HepG2 (cell line): ENCODE data around the gene TRIM61. TPM values are rescaled to one million over a fixed set of nuclear protein-coding genes. Genes with fewer than 3 reads are reported as not detected.

Source experiments
- ATM ChIP-seq: fragments of 450-650 bp; IDR thresholded peaks from 2 replicates; pipeline ENCODE4 v1.7.1; 2017; ENCODE audit warnings: mild to moderate bottlenecking, borderline replicate concordance
- MZF1 ChIP-seq: sonication (generic); formaldehyde crosslinking; IDR thresholded peaks from 2 replicates; pipeline ENCODE4 v1.8.1; 2023; ENCODE audit warnings: mild to moderate bottlenecking, missing genetic modification reagents, borderline replicate concordance
- NCOA5 ChIP-seq: sonication (generic); formaldehyde crosslinking; IDR thresholded peaks from 2 replicates; pipeline ENCODE4 v1.4.0; 2020; ENCODE audit warnings: missing genetic modification reagents
- SIN3A ChIP-seq: IDR thresholded peaks from 2 replicates; pipeline ENCODE4 v1.6.1; 2011; ENCODE audit warnings: low read depth, mild to moderate bottlenecking, control low read depth, low read length, borderline replicate concordance
- ZBTB21 ChIP-seq: sonication (generic); formaldehyde crosslinking; IDR thresholded peaks from 2 replicates; pipeline ENCODE4 v1.4.0; 2020; ENCODE audit warnings: missing genetic modification reagents
- ZFP90 ChIP-seq: sonication (generic); formaldehyde crosslinking; IDR thresholded peaks from 2 replicates; pipeline ENCODE4 v1.8.0; 2022; ENCODE audit warnings: missing genetic modification reagents, mild to moderate bottlenecking, inconsistent platforms, borderline replicate concordance
- ZNF430 ChIP-seq: sonication (generic); formaldehyde crosslinking; IDR thresholded peaks from 2 replicates; pipeline ENCODE4 v1.9.0; 2021; ENCODE audit warnings: mild to moderate bottlenecking, missing genetic modification reagents
- polyA plus RNA-seq, 8 experiments: library from polyadenylated mRNA; depleted of rRNA in 3 of 8; stranded (reverse) in 7 of 8; unstranded in 1 of 8; fragments of >200 nt; fragmentation: Illumina TruSeq in 4 of 8; extraction: Trizol in 4 of 8; gene quantifications; 2 replicates each; pipeline versions ENCODE4 v1.2.1 to v1.2.3, GENCODE V29; 2011 to 2016; ENCODE audit warnings: low read depth in 4 of 8, missing spikeins in 1 of 8, mixed read lengths in 1 of 8; ENCODE audit not compliant: insufficient read depth in 1 of 8
- small RNA-seq, 3 experiments: library from RNA; depleted of rRNA; stranded (forward); fragments of <200 nt; gene quantifications; one replicate each; pipeline ENCODE3, GENCODE V24; 2012; ENCODE audit warnings: low read depth in 2 of 3, low replicate concordance in 1 of 3; ENCODE audit not compliant: insufficient read length in 3 of 3, insufficient read depth in 2 of 3
- total RNA-seq, 5 experiments: library from RNA; depleted of rRNA; stranded (reverse); fragments of >200 nt; fragmentation: Illumina TruSeq; extraction: Trizol; gene quantifications; 2 replicates each; pipeline ENCODE4 v1.2.3, GENCODE V29; 2016; ENCODE audit warnings: low read depth in 1 of 5

The TRIM61 gene
- total and polyA plus RNA-seq, 2 of the 13 experiments (the other 11 are each of a cell fraction or from before 2014, with no cell fraction given), result not detected

- TF ChIP-seq ZNF430 (CRISPR knock-in tag) (no peak), SIN3A (no peak), ZFP90 (CRISPR knock-in tag) (no peak), ATM (no peak), MZF1 (no peak), ZBTB21 (CRISPR knock-in tag) (no peak), NCOA5 (CRISPR knock-in tag) (no peak)
Measured at GRCh38 chr4:164918956-164919355, 58.5 kb downstream of the TRIM61 start (continued).

Small RNA genes within 50 kb of the gene (small RNA-seq; reads per million reads assigned to genes)
- 0 reads per million in 3 experiments for gene AC106872.12

Other genes starting within 250 kb of the TRIM61 start
- gene SMIM31, start 223.5 kb downstream of the TRIM61 start, total RNA-seq (2016; rRNA removed; fragmentation: Illumina TruSeq; extraction: Trizol), result not detected in 2 replicates
- gene SMIM31, start 223.5 kb downstream of the TRIM61 start, polyA plus RNA-seq (2011; rRNA removed), result not detected in 2 replicates
- not detected in 2 replicates for gene APELA, start 100.5 kb downstream of the TRIM61 start, total RNA-seq (2016; rRNA removed; fragmentation: Illumina TruSeq; extraction: Trizol)
- not detected in 2 replicates for gene APELA, start 100.5 kb downstream of the TRIM61 start, polyA plus RNA-seq (2011; rRNA removed)
- gene TRIM60, start 54.3 kb upstream of the TRIM61 start, total RNA-seq (2016; rRNA removed; fragmentation: Illumina TruSeq; extraction: Trizol), result not detected in 2 replicates
- gene TRIM60, start 54.3 kb upstream of the TRIM61 start, polyA plus RNA-seq (2011; rRNA removed), result not detected in 2 replicates
- gene TRIM75, start 76.2 kb upstream of the TRIM61 start, total RNA-seq (2016; rRNA removed; fragmentation: Illumina TruSeq; extraction: Trizol), result not detected in 2 replicates
- gene TRIM75, start 76.2 kb upstream of the TRIM61 start, polyA plus RNA-seq (2011; rRNA removed), result not detected in 2 replicates
- 14.1 and 19.9 TPM in 2 replicates for gene TMEM192, start 135.2 kb upstream of the TRIM61 start, total RNA-seq (2016; rRNA removed; fragmentation: Illumina TruSeq; extraction: Trizol)
- gene TMEM192, start 135.2 kb upstream of the TRIM61 start, polyA plus RNA-seq (2011; rRNA removed), result 19.3 and 19.8 TPM in 2 replicates
- 14.4 and 17.6 TPM in 2 replicates for gene KLHL2, start 229.9 kb upstream of the TRIM61 start, total RNA-seq (2016; rRNA removed; fragmentation: Illumina TruSeq; extraction: Trizol)
- gene KLHL2, start 229.9 kb upstream of the TRIM61 start, polyA plus RNA-seq (2011; rRNA removed), result 7.3 and 9.2 TPM in 2 replicates